ENCODE results near the gene MACO1. TPM values are rescaled to one million over a fixed set of nuclear protein-coding genes. Genes with fewer than 3 reads are reported as not detected.
"Not testable (repeated sequence)": the region's sequence is repeated elsewhere in the genome, so short reads cannot be mapped to it uniquely, and the experiment has no call there.

MACO1 gene
- total and polyA plus RNA-seq, 8 donors = 8.8 to 28.2 (median 21.6) TPM

- DNase-seq (no peak), FAIRE-seq (no peak), ATAC-seq (no peak)
- 92 to 95% methylated on average over 2 of the region's 2 CpGs for WGBS, 2 donors
- Histone ChIP-seq H3K36me3 (peaks cover 0 to 10% (median 0%) of the 10 kb centered on the region in 3 donors), H3K4me3 (no peak overlapping the region), H3K4me1 (peaks cover 0 to 6% (median 0%) of the 10 kb centered on the region in 3 donors), H3K9me3 (no peaks in the 10 kb centered on the region), H3K27me3 (no peaks in the 10 kb centered on the region), H3K27ac (no peak overlapping the region)
- TF ChIP-seq CTCF (IDR thresholded peaks at IDR 0.05) = no peak
- intact Hi-C loops (cut with DNase I) = no loop called here
Observed at GRCh38 chr1:25450891-25451290, 20.2 kb downstream of the MACO1 start.

- TF ChIP-seq CTCF (IDR thresholded peaks at IDR 0.05) = no peak
- Histone ChIP-seq H3K27me3 (no peaks in the 10 kb centered on the region), H3K27ac (no peak overlapping the region), H3K9me3 (no peaks in the 10 kb centered on the region), H3K4me3 (no peak overlapping the region), H3K36me3 (peaks cover 0 to 16% (median 0%) of the 10 kb centered on the region in 3 donors), H3K4me1 (peaks cover 0 to 6% (median 0%) of the 10 kb centered on the region in 3 donors)
- no peak for ATAC-seq
- intact Hi-C loops (cut with DNase I) = no loop called here
- FAIRE-seq = no peak
- WGBS, 2 donors = 97 to 100% methylated on average over 3 of the region's 3 CpGs
- DNase-seq = no peak
Observed at GRCh38 chr1:25451908-25452307, 21.2 kb downstream of the MACO1 start.

- no peaks in the 10 kb centered on the region for H3K9me3 ChIP-seq
- peaks cover 0 to 6% (median 0%) of the 10 kb centered on the region in 3 donors for H3K4me1 ChIP-seq
- intact Hi-C loops (cut with DNase I) = no loop called here
- no peak for TF ChIP-seq CTCF (IDR thresholded peaks at IDR 0.05)
- no peak overlapping the region for H3K4me3 ChIP-seq
- no peak for ATAC-seq
- 90 to 94% methylated on average over 4 of the region's 4 CpGs for WGBS, 2 donors
- FAIRE-seq = no peak
- no peaks in the 10 kb centered on the region for H3K27me3 ChIP-seq
- no peak for DNase-seq
- no peak overlapping the region for H3K27ac ChIP-seq
- H3K36me3 ChIP-seq = peaks cover 0 to 43% (median 3%) of the 10 kb centered on the region in 3 donors
Observed at GRCh38 chr1:25456502-25456901, 25.8 kb downstream of the MACO1 start.

- H3K27me3 ChIP-seq = no peaks in the 10 kb centered on the region
- intact Hi-C loops (cut with DNase I) = no loop called here
- no peak overlapping the region for H3K27ac ChIP-seq
- WGBS, 2 donors = 61 to 65% methylated on average over 7 of the region's 7 CpGs
- peaks cover 0 to 13% (median 9%) of the 10 kb centered on the region in 3 donors for H3K4me1 ChIP-seq
- H3K36me3 ChIP-seq = peaks cover 0 to 43% (median 3%) of the 10 kb centered on the region in 3 donors
- ATAC-seq (peak in 2 of 4 donors; percentile 24 to 35), DNase-seq (no peak), FAIRE-seq (no peak)
- H3K4me3 ChIP-seq = no peak overlapping the region
- no peaks in the 10 kb centered on the region for H3K9me3 ChIP-seq
- TF ChIP-seq CTCF (IDR thresholded peaks at IDR 0.05) = no peak
Observed at GRCh38 chr1:25458541-25459298, 28.0 kb downstream of the MACO1 start.

GRCh38 chr1:25460020-25460419 is 29.3 kb downstream of the MACO1 start:
- peaks cover 0 to 42% (median 3%) of the 10 kb centered on the region in 3 donors for H3K36me3 ChIP-seq
- DNase-seq = no peak
- no peak for ATAC-seq
- H3K27me3 ChIP-seq = no peaks in the 10 kb centered on the region
- WGBS, 2 donors = 70 to 71% methylated on average over 3 of the region's 3 CpGs
- no peak for TF ChIP-seq CTCF (IDR thresholded peaks at IDR 0.05)
- no peaks in the 10 kb centered on the region for H3K9me3 ChIP-seq
- no peak overlapping the region for H3K4me3 ChIP-seq
- intact Hi-C loops (cut with DNase I) = no loop called here
- peaks cover 0 to 13% (median 9%) of the 10 kb centered on the region in 3 donors for H3K4me1 ChIP-seq
- H3K27ac ChIP-seq = no peak overlapping the region
- FAIRE-seq = no peak

- intact Hi-C loops (cut with DNase I) = not testable (repeated sequence)
- WGBS, 2 donors = 71 to 79% methylated on average over 4 of the region's 4 CpGs
Observed at GRCh38 chr1:25460816-25461215, 30.1 kb downstream of the MACO1 start.

More at GRCh38 chr1:25460816-25461215, 30.1 kb downstream of the MACO1 start:
- H3K27ac ChIP-seq, H3K27me3 ChIP-seq, DNase-seq, H3K4me3 ChIP-seq, ATAC-seq, FAIRE-seq, H3K4me1 ChIP-seq, H3K9me3 ChIP-seq: not testable (repeated sequence)
- peaks cover 0 to 34% (median 3%) of the 10 kb centered on the region in 3 donors for H3K36me3 ChIP-seq
